ENCODE results near the gene EVI5.
"Not testable (repeated sequence)": the region's sequence is repeated elsewhere in the genome, so short reads cannot be mapped to it uniquely, and the experiment has no call there.

- TF ChIP-seq CTCF (conservative IDR thresholded peaks at IDR 0.05; ENCODE audit: low read depth, low read length); EZH2 (IDR thresholded peaks at IDR 0.05; ENCODE audit: borderline replicate concordance, low read depth, low read length, poor library complexity, severe bottlenecking): not testable (repeated sequence)
Measured at GRCh38 chr1:92635203-92635602, 149.7 kb downstream of the EVI5 start.
